MM.1S (cell line): ENCODE results near the gene SUPT7L.

Experiments
- DNase-seq: peaks from one replicate; pipeline ENCODE4 v3.0.0-alpha.2; 2015
- H2AFZ ChIP-seq: fragments of 300-600 bp; sonication (generic); 2 replicates; pipeline ENCODE4 v1.6.0; 2016; ENCODE audit warnings: antibody characterized with exemption, low read length
- H3F3A ChIP-seq: fragments of 300-600 bp; sonication (generic); 2 replicates; pipeline ENCODE4 v1.6.1; 2016; ENCODE audit warnings: mild to moderate bottlenecking, antibody characterized with exemption, low read length, moderate library complexity, mixed read lengths; ENCODE audit not compliant: insufficient read depth
- H3K27ac ChIP-seq: fragments of 300-600 bp; sonication (generic); 2 replicates; pipeline ENCODE4 v1.5.1; 2016; ENCODE audit warnings: mild to moderate bottlenecking, low read length
- H3K27me3 ChIP-seq: fragments of 300-600 bp; sonication (generic); replicated peaks from 2 replicates; pipeline ENCODE4 v1.6.0; 2016; ENCODE audit warnings: low read length; ENCODE audit not compliant: insufficient read depth
- H3K36me3 ChIP-seq: fragments of 300-600 bp; sonication (generic); replicated peaks from 2 replicates; pipeline ENCODE4 v1.6.1; 2016; ENCODE audit warnings: mild to moderate bottlenecking, low read length, mixed read lengths; ENCODE audit not compliant: insufficient read depth
- H3K4me1 ChIP-seq: fragments of 300-600 bp; sonication (generic); 2 replicates; pipeline ENCODE4 v1.6.1; 2016; ENCODE audit warnings: low read length, mixed read lengths
- H3K4me2 ChIP-seq: fragments of 300-600 bp; sonication (generic); 2 replicates; pipeline ENCODE4 v1.6.0; 2016; ENCODE audit warnings: low read depth, low read length
- H3K4me3 ChIP-seq: fragments of 300-600 bp; sonication (generic); 2 replicates; pipeline ENCODE4 v1.5.1; 2016; ENCODE audit warnings: low read length, mixed read lengths
- H3K79me2 ChIP-seq: fragments of 300-600 bp; sonication (generic); 2 replicates; pipeline ENCODE4 v1.6.1; 2016; ENCODE audit warnings: mixed run types, low read length, mixed read lengths
- H3K9ac ChIP-seq: fragments of 300-600 bp; sonication (generic); 2 replicates; pipeline ENCODE4 v1.6.1; 2016; ENCODE audit warnings: low read length, mixed read lengths
- H3K9me2 ChIP-seq: fragments of 300-600 bp; sonication (generic); replicated peaks from 2 replicates; pipeline ENCODE4 v1.6.1; 2016; ENCODE audit warnings: mild to moderate bottlenecking, low read length, mixed read lengths; ENCODE audit not compliant: insufficient read depth
- H3K9me3 ChIP-seq: fragments of 300-600 bp; sonication (generic); replicated peaks from 2 replicates; pipeline ENCODE4 v1.6.1; 2016; ENCODE audit warnings: mild to moderate bottlenecking, low read length, mixed read lengths; ENCODE audit not compliant: insufficient read depth
- H4K20me1 ChIP-seq: fragments of 300-600 bp; sonication (generic); 2 replicates; pipeline ENCODE4 v1.6.1; 2016; ENCODE audit warnings: mild to moderate bottlenecking, low read length, moderate library complexity, mixed read lengths; ENCODE audit not compliant: insufficient read depth
- EZH2 ChIP-seq: fragments of 300-600 bp; sonication (generic); optimal IDR thresholded peaks from 2 replicates; pipeline ENCODE3; 2017; ENCODE audit warnings: low read depth, mild to moderate bottlenecking, antibody characterized with exemption, low read length, mixed read lengths
- EZH2phosphoT487 ChIP-seq: fragments of 300-600 bp; sonication (generic); IDR thresholded peaks from 2 replicates; pipeline ENCODE4 v1.6.1; 2018; ENCODE audit warnings: antibody characterized with exemption, low read length
- TF ChIP-seq, protein P1 (sequence below): fragments of 300-600 bp; sonication (generic); IDR thresholded peaks from 2 replicates; pipeline ENCODE4 v1.5.1; 2016; ENCODE audit warnings: antibody characterized with exemption, low read length, mixed read lengths

The SUPT7L gene

DNA sequence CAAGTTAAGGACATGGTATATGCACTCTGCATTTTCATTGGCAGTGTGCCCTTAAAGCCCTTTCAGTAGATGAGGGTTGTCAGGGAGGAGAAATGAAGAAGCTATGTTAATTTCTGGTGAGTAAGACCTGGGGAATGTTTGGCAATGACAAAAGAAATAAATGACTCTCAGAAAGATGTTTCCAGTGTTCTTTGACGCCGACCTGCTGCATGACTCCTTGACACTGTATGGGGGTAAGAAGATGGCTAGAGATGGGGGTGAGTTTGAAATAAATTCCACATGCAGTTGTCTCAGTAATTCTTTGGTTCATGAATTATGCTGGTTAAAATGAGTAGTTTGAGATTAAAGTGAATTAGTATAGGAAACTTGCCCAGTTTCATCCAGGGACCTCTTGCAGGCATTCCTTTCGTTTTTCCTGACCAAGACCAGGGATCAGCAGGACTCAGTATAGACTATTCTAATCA, 40.5 kb downstream of the SUPT7L start:
- Histone ChIP-seq H2AFZ (no peak overlapping the region), H4K20me1 (no peaks in the 10 kb centered on the region), H3K9me3 (no peaks in the 10 kb centered on the region), H3K9ac (no peak overlapping the region), H3K36me3 (no peaks in the 10 kb centered on the region; the same call in 1 of the 2 replicates), H3K79me2 (no peaks in the 10 kb centered on the region), H3K27me3 (no peaks in the 10 kb centered on the region), H3K9me2 (no peaks in the 10 kb centered on the region), H3K4me3 (no peak overlapping the region), H3K4me2 (no peak overlapping the region), H3K4me1 (no peaks in the 10 kb centered on the region), H3K27ac (no peak overlapping the region), H3F3A (peaks cover 1% of the 10 kb centered on the region; the same call in 1 of the 2 replicates)
- TF ChIP-seq EZH2phosphoT487, result no peak
- TF ChIP-seq EZH2, result no peak
- TF ChIP-seq, protein P1, sequence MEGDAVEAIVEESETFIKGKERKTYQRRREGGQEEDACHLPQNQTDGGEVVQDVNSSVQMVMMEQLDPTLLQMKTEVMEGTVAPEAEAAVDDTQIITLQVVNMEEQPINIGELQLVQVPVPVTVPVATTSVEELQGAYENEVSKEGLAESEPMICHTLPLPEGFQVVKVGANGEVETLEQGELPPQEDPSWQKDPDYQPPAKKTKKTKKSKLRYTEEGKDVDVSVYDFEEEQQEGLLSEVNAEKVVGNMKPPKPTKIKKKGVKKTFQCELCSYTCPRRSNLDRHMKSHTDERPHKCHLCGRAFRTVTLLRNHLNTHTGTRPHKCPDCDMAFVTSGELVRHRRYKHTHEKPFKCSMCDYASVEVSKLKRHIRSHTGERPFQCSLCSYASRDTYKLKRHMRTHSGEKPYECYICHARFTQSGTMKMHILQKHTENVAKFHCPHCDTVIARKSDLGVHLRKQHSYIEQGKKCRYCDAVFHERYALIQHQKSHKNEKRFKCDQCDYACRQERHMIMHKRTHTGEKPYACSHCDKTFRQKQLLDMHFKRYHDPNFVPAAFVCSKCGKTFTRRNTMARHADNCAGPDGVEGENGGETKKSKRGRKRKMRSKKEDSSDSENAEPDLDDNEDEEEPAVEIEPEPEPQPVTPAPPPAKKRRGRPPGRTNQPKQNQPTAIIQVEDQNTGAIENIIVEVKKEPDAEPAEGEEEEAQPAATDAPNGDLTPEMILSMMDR, result no peak
- DNase-seq, result no peak

DNA sequence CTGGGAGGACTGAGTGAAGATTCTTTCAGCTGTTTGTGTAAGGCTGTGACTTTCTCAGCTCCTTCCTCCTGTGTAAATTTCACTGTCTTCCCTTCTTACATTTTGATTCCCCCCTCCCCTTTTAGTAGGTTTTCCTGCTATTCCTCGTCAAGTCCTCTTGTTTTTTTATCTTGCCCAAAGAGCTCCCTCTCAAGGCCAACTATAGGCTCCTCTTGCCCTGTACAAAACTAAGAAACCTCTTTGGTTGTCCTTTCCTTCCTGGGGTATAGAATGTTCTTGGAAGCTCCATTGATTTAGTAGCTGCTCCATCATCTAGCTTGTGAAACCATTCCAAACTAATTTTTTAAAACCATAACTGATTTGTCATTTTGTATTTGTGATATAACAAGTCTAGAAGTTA, 41.9 kb downstream of the SUPT7L start:
- no peak for TF ChIP-seq EZH2
- TF ChIP-seq, protein P1, result no peak
- TF ChIP-seq EZH2phosphoT487, result no peak
- H3K9me3 ChIP-seq, result no peaks in the 10 kb centered on the region
- H3K9ac ChIP-seq, result no peak overlapping the region
- no peaks in the 10 kb centered on the region for H3K27me3 ChIP-seq
- no peaks in the 10 kb centered on the region for H4K20me1 ChIP-seq
- no peaks in the 10 kb centered on the region for H3F3A ChIP-seq
- no peaks in the 10 kb centered on the region for H3K9me2 ChIP-seq
- no peak overlapping the region for H2AFZ ChIP-seq
- no peaks in the 10 kb centered on the region; the same call in 1 of the 2 replicates for H3K36me3 ChIP-seq
- no peaks in the 10 kb centered on the region for H3K79me2 ChIP-seq
- no peak for DNase-seq
- no peak overlapping the region for H3K4me2 ChIP-seq
- no peak overlapping the region for H3K4me3 ChIP-seq
- H3K27ac ChIP-seq, result no peak overlapping the region
- H3K4me1 ChIP-seq, result no peaks in the 10 kb centered on the region

DNA sequence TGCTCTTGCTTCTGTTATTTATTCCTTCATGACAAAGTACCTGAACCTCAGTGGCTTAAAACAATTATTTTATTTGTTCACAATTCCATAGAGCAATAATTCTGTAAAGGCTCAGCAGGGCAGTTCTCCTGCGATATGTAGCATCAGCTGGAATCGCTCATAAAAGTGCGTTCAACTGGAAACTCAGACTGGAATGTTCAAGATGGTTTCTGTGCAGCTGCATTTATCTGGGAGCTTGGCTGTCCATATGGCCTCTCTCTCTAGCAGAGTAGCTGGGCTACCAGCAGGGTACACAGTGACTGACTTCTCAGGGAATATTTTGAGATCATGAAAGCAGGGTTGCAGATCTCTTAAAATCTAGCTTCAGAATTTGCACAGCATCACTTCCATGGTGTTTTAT, 48.1 kb downstream of the SUPT7L start:
- H3K36me3 ChIP-seq, result peaks cover 4% of the 10 kb centered on the region; the same call in 1 of the 2 replicates

More for the DNA sequence above, 48.1 kb downstream of the SUPT7L start:
- no peak overlapping the region for H3K27ac ChIP-seq
- H3K79me2 ChIP-seq, result no peaks in the 10 kb centered on the region
- H3K27me3 ChIP-seq, result no peaks in the 10 kb centered on the region
- H3K4me3 ChIP-seq, result no peak overlapping the region
- H3F3A ChIP-seq, result no peaks in the 10 kb centered on the region
- H4K20me1 ChIP-seq, result no peaks in the 10 kb centered on the region
- DNase-seq, result no peak
- no peak overlapping the region for H3K4me2 ChIP-seq
- TF ChIP-seq, protein P1, result no peak
- TF ChIP-seq EZH2phosphoT487, result no peak
- no peak for TF ChIP-seq EZH2
- no peak overlapping the region for H2AFZ ChIP-seq
- no peak overlapping the region for H3K9ac ChIP-seq
- no peaks in the 10 kb centered on the region for H3K4me1 ChIP-seq
- no peaks in the 10 kb centered on the region for H3K9me3 ChIP-seq
- no peaks in the 10 kb centered on the region for H3K9me2 ChIP-seq
